Neural cell (in vitro differentiated cells): ENCODE measurements around the gene HOXB9. TPM values are rescaled to one million over a fixed set of nuclear protein-coding genes. Genes with fewer than 3 reads are reported as not detected.

ENCODE experiments used
- H2AFZ ChIP-seq: fragments of 200-600, 300-800 bp; sonication (generic), shearing (Covaris generic); 2 replicates; pipeline ENCODE4 v1.6.0; 2014; ENCODE audit warnings: low read depth, mild to moderate bottlenecking, antibody characterized with exemption, low read length, moderate library complexity
- H3F3A ChIP-seq: fragments of 200-600 bp; shearing (Covaris generic); 2 replicates; pipeline ENCODE4 v1.6.1; 2016; ENCODE audit warnings: mild to moderate bottlenecking, moderate library complexity, mixed read lengths, antibody characterized with exemption, low read length; ENCODE audit not compliant: insufficient read depth, poor library complexity, severe bottlenecking
- H3K27ac ChIP-seq: fragments of 200-600, 300-800 bp; sonication (generic), shearing (Covaris generic); 2 replicates; pipeline ENCODE4 v1.5.1; 2014; ENCODE audit warnings: mild to moderate bottlenecking, low read length, moderate library complexity
- H3K27me3 ChIP-seq: fragments of 300-800, 200-600 bp; sonication (generic), shearing (Covaris generic); 2 replicates; pipeline ENCODE4 v1.6.0; 2014; ENCODE audit warnings: mild to moderate bottlenecking, low read depth, low read length, moderate library complexity; ENCODE audit not compliant: insufficient read depth
- H3K36me3 ChIP-seq: fragments of 300-800, 200-600 bp; sonication (generic), shearing (Covaris generic); 2 replicates; pipeline ENCODE4 v1.5.1; 2014; ENCODE audit warnings: mild to moderate bottlenecking, antibody characterized with exemption, low read length, moderate library complexity; ENCODE audit not compliant: insufficient read depth
- H3K4me2 ChIP-seq: fragments of 300-800, 200-600 bp; sonication (generic), shearing (Covaris generic); 2 replicates; pipeline ENCODE4 v1.6.0; 2014; ENCODE audit warnings: mild to moderate bottlenecking, low read length
- H3K4me3 ChIP-seq: fragments of 300-800, 200-600 bp; sonication (generic), shearing (Covaris generic); 2 replicates; pipeline ENCODE4 v1.5.1; 2014; ENCODE audit warnings: mild to moderate bottlenecking, low read length, moderate library complexity
- H3K79me2 ChIP-seq: fragments of 200-600 bp; shearing (Covaris generic); replicated peaks from 2 replicates; pipeline ENCODE4 v1.6.0; 2014; ENCODE audit warnings: mild to moderate bottlenecking, low read length, moderate library complexity; ENCODE audit not compliant: insufficient read depth
- H3K9ac ChIP-seq: fragments of 300-800, 200-600 bp; sonication (generic), shearing (Covaris generic); 2 replicates; pipeline ENCODE4 v1.6.1; 2016; ENCODE audit warnings: mild to moderate bottlenecking, low read length, mixed read lengths
- H3K9me2 ChIP-seq: fragments of 200-600 bp; shearing (Covaris generic); 2 replicates; pipeline ENCODE4 v1.6.1; 2016; ENCODE audit warnings: mild to moderate bottlenecking, low read length, mixed read lengths; ENCODE audit not compliant: insufficient read depth
- H3K9me3 ChIP-seq: fragments of 200-600, 300-800 bp; sonication (generic), shearing (Covaris generic); 2 replicates; pipeline ENCODE4 v1.6.1; 2016; ENCODE audit warnings: mild to moderate bottlenecking, mixed run types, low read length, moderate library complexity, mixed read lengths
- H4K20me1 ChIP-seq: fragments of 200-600 bp; shearing (Covaris generic); 2 replicates; pipeline ENCODE4 v1.6.1; 2016; ENCODE audit warnings: mild to moderate bottlenecking, mixed run types; ENCODE audit not compliant: insufficient read depth
- EP300 ChIP-seq: fragments of 450-650 bp; conservative IDR thresholded peaks from 2 replicates; pipeline ENCODE4 v1.6.1; 2014; ENCODE audit warnings: antibody characterized with exemption, mild to moderate bottlenecking, moderate library complexity; ENCODE audit not compliant: poor library complexity, severe bottlenecking
- EZH2 ChIP-seq: fragments of 200-600, 300-800 bp; shearing (Covaris generic), sonication (generic); IDR thresholded peaks from 2 replicates; pipeline ENCODE4 v1.6.1; 2014; ENCODE audit warnings: antibody characterized with exemption, low read length, borderline replicate concordance, mild to moderate bottlenecking; ENCODE audit not compliant: insufficient read depth, poor library complexity, severe bottlenecking
- MXI1 ChIP-seq: fragments of 450-650 bp; conservative IDR thresholded peaks from 2 replicates; pipeline ENCODE4 v1.6.1; 2014; ENCODE audit warnings: antibody characterized with exemption, mild to moderate bottlenecking; ENCODE audit not compliant: poor library complexity, severe bottlenecking
- POLR2AphosphoS5 ChIP-seq: IDR thresholded peaks from 2 replicates; pipeline ENCODE4 v1.6.1; 2012
- RAD21 ChIP-seq: fragments of 450-650 bp; conservative IDR thresholded peaks from 2 replicates; pipeline ENCODE4 v1.6.1; 2014; ENCODE audit warnings: antibody characterized with exemption, mild to moderate bottlenecking, moderate library complexity
- SMC3 ChIP-seq: fragments of 450-650 bp; conservative IDR thresholded peaks from 2 replicates; pipeline ENCODE4 v1.6.1; 2014; ENCODE audit warnings: antibody characterized with exemption, mild to moderate bottlenecking, moderate library complexity; ENCODE audit not compliant: poor library complexity
- TAF1 ChIP-seq: IDR thresholded peaks from 2 replicates; pipeline ENCODE4 v1.6.1; 2012; ENCODE audit warnings: low read depth
- polyA plus RNA-seq: library from polyadenylated mRNA; depleted of rRNA; stranded (reverse); fragments of >200 nt; gene quantifications from 2 replicates; pipeline ENCODE4 v1.2.3, GENCODE V29; 2014
- TF ChIP-seq, protein P1 (sequence below): IDR thresholded peaks from 2 replicates; pipeline ENCODE4 v1.6.1; 2012; ENCODE audit warnings: borderline replicate concordance
- TF ChIP-seq, protein P2 (sequence below): fragments of 450-650 bp; IDR thresholded peaks from 2 replicates; pipeline ENCODE4 v1.5.1; 2014; ENCODE audit warnings: antibody characterized with exemption, mild to moderate bottlenecking, moderate library complexity; ENCODE audit not compliant: poor library complexity, severe bottlenecking

The HOXB9 gene
- polyA plus RNA-seq, 1 donor from 2014 or later = not detected

DNA sequence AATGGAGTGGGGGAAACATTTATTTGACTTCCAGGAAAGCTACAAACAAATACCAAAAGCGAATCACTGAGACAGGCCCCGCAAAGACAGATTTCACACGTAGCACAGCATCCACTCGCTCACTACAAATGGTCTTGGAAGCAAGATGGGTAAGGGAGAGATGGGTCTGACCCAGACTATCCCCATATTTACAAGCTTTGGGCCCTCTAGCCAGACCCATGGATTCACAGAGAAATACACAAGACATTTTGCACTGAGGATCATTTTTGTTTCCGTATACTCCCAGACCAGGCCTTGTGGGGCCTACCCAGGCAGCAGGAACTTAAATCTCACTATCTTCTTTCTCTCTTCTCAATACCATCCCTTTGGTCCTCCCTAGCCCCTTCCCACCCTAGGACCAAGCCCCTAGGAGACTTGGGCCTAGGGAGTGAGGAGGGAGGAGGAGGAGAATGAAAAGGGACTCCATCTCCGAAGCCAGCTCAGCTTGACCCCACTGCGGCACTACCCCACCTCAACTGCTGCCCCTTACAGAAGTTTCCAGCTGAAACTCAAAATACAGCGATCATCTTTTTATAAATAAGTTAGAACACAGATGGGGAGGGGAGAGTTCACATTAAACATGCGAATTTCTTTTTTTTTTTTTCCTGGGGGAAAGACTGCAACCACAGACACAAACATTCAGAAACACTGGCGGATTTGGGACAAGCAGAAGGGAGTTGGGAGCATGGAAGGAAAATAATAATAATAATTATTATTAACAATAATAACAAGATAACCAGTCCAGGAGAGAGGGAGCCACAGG, 34.7 kb downstream of the HOXB9 start:
- H3K9me2 ChIP-seq = no peaks in the 10 kb centered on the region
- no peak overlapping the region for H3K4me2 ChIP-seq
- peaks cover 100% of the 10 kb centered on the region for H3K27me3 ChIP-seq
- H2AFZ ChIP-seq = no peak overlapping the region
- no peaks in the 10 kb centered on the region for H3F3A ChIP-seq
- TF ChIP-seq EZH2 (no peak), RAD21 (no peak), POLR2AphosphoS5 (no peak), TAF1 (no peak), SMC3 (no peak), EP300 (no peak), MXI1 (no peak)
- TF ChIP-seq, protein P1, sequence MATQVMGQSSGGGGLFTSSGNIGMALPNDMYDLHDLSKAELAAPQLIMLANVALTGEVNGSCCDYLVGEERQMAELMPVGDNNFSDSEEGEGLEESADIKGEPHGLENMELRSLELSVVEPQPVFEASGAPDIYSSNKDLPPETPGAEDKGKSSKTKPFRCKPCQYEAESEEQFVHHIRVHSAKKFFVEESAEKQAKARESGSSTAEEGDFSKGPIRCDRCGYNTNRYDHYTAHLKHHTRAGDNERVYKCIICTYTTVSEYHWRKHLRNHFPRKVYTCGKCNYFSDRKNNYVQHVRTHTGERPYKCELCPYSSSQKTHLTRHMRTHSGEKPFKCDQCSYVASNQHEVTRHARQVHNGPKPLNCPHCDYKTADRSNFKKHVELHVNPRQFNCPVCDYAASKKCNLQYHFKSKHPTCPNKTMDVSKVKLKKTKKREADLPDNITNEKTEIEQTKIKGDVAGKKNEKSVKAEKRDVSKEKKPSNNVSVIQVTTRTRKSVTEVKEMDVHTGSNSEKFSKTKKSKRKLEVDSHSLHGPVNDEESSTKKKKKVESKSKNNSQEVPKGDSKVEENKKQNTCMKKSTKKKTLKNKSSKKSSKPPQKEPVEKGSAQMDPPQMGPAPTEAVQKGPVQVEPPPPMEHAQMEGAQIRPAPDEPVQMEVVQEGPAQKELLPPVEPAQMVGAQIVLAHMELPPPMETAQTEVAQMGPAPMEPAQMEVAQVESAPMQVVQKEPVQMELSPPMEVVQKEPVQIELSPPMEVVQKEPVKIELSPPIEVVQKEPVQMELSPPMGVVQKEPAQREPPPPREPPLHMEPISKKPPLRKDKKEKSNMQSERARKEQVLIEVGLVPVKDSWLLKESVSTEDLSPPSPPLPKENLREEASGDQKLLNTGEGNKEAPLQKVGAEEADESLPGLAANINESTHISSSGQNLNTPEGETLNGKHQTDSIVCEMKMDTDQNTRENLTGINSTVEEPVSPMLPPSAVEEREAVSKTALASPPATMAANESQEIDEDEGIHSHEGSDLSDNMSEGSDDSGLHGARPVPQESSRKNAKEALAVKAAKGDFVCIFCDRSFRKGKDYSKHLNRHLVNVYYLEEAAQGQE = no peak
- TF ChIP-seq, protein P2, sequence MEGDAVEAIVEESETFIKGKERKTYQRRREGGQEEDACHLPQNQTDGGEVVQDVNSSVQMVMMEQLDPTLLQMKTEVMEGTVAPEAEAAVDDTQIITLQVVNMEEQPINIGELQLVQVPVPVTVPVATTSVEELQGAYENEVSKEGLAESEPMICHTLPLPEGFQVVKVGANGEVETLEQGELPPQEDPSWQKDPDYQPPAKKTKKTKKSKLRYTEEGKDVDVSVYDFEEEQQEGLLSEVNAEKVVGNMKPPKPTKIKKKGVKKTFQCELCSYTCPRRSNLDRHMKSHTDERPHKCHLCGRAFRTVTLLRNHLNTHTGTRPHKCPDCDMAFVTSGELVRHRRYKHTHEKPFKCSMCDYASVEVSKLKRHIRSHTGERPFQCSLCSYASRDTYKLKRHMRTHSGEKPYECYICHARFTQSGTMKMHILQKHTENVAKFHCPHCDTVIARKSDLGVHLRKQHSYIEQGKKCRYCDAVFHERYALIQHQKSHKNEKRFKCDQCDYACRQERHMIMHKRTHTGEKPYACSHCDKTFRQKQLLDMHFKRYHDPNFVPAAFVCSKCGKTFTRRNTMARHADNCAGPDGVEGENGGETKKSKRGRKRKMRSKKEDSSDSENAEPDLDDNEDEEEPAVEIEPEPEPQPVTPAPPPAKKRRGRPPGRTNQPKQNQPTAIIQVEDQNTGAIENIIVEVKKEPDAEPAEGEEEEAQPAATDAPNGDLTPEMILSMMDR = no peak
- H4K20me1 ChIP-seq = no peaks in the 10 kb centered on the region
- no peaks in the 10 kb centered on the region for H3K9me3 ChIP-seq
- no peaks in the 10 kb centered on the region for H3K36me3 ChIP-seq
- H3K4me3 ChIP-seq = no peak overlapping the region
- H3K9ac ChIP-seq = no peak overlapping the region
- no peak overlapping the region for H3K27ac ChIP-seq
- no peaks in the 10 kb centered on the region for H3K79me2 ChIP-seq

DNA sequence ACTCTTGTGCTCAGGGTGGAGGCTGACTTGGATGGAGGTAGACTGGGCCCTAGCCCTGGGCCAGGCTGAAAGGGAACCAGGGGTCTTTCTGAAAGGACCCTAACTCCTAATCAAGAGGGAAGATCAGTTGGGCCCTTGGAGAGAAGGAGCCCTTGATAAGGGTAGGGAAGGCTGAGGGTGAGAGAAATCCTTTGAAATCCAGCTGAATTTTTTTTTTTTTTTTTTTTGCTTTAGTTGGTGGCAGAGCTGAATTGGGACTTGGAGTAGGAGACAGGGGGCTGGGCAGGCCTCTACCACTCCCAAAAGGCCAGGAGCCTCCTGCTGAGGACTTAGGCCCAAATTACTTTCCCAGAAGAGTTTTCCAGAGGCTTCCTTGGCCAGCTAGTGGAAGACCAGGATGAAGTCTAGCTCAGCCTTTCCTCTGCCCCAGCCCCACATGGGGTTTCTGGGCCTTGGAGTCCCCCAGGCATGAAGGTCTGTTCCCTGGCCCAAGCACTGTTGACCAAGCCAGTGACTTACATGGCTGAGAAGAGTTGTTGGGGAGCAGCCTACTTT, 35.5 kb downstream of the HOXB9 start:
- no peaks in the 10 kb centered on the region for H3F3A ChIP-seq
- no peaks in the 10 kb centered on the region for H4K20me1 ChIP-seq
- no peak for TF ChIP-seq EP300
- no peak for TF ChIP-seq POLR2AphosphoS5
- TF ChIP-seq RAD21 = no peak
- TF ChIP-seq, protein P2 = no peak
- TF ChIP-seq MXI1 = no peak
- no peak overlapping the region for H3K4me3 ChIP-seq
- H2AFZ ChIP-seq = no peak overlapping the region
- no peak overlapping the region for H3K4me2 ChIP-seq
- H3K36me3 ChIP-seq = no peaks in the 10 kb centered on the region
- no peak overlapping the region for H3K27ac ChIP-seq
- peaks cover 7% of the 10 kb centered on the region for H3K9me3 ChIP-seq
- no peaks in the 10 kb centered on the region for H3K79me2 ChIP-seq
- H3K27me3 ChIP-seq = peaks cover 100% of the 10 kb centered on the region
- H3K9me2 ChIP-seq = no peaks in the 10 kb centered on the region
- H3K9ac ChIP-seq = no peak overlapping the region
